Neural progenitor cell (in vitro differentiated cells): Measurements from ENCODE around the gene C16orf46.

Experiments
- CTCF ChIP-seq: fragments of 200-600 bp; sonication (generic); IDR thresholded peaks from 2 replicates; pipeline ENCODE4 v1.5.1; 2017; ENCODE audit warnings: antibody characterized with exemption, mild to moderate bottlenecking
- EZH2phosphoT487 ChIP-seq: fragments of 200-600 bp; sonication (generic); IDR thresholded peaks from 2 replicates; pipeline ENCODE4 v1.6.1; 2017; ENCODE audit warnings: antibody characterized with exemption

GRCh38 chr16:81123092-81123852 is 46.2 kb upstream of the C16orf46 start:
- no peak for TF ChIP-seq CTCF
- no peak for TF ChIP-seq EZH2phosphoT487
